Right lobe of liver (tissue), 4 donors: ENCODE data around the gene FAM124A.

Experiments used
- CTCF ChIP-seq, 4 donors: fragments of 200-600 bp in 3 of 4; fragments of 450-650 bp in 1 of 4; IDR thresholded peaks; one replicate each; pipeline versions ENCODE4 v1.5.1 to v1.8.0; 2016 to 2022; ENCODE audit warnings: antibody characterized with exemption in 4 of 4, mild to moderate bottlenecking in 2 of 4
- POLR2A ChIP-seq: fragments of 450-650 bp; IDR thresholded peaks from one replicate; pipeline ENCODE4 v1.6.1; 2017; ENCODE audit warnings: antibody characterized with exemption, mild to moderate bottlenecking
- donor health status: DM: no; HTN: no; CAD: no.
- donor health status: DM: no; HTN: no; CAD: no.
- donor health status: DM: no; HTN: yes; CAD: no.

- TF ChIP-seq CTCF (IDR thresholded peaks at IDR 0.05), result no peak
- no peak for TF ChIP-seq POLR2A
Measured at GRCh38 chr13:51276636-51277035, 54.4 kb downstream of the FAM124A start.
